Ishikawa (cell line): ENCODE data around the gene CAMTA1.

Source experiments
- CEBPB ChIP-seq: IDR thresholded peaks from 2 replicates; pipeline ENCODE4 v1.6.1; 2012
- CREB1 ChIP-seq: IDR thresholded peaks from 2 replicates; pipeline ENCODE4 v1.6.1; 2012; ENCODE audit warnings: low read depth
- EGR1 ChIP-seq: IDR thresholded peaks from 2 replicates; pipeline ENCODE4 v1.6.1; 2012
- EP300 ChIP-seq: IDR thresholded peaks from 2 replicates; pipeline ENCODE4 v1.6.1; 2012; ENCODE audit warnings: borderline replicate concordance
- FOXM1 ChIP-seq: IDR thresholded peaks from 2 replicates; pipeline ENCODE4 v1.6.1; 2012; ENCODE audit warnings: low read depth, borderline replicate concordance
- NFIC ChIP-seq: IDR thresholded peaks from 2 replicates; pipeline ENCODE4 v1.6.1; 2012
- RAD21 ChIP-seq: IDR thresholded peaks from 2 replicates; pipeline ENCODE4 v1.6.1; 2012; ENCODE audit warnings: low read depth
- TAF1 ChIP-seq: IDR thresholded peaks from 2 replicates; pipeline ENCODE4 v1.6.1; 2012; ENCODE audit warnings: low read depth, mild to moderate bottlenecking
- TCF12 ChIP-seq: IDR thresholded peaks from 2 replicates; pipeline ENCODE4 v1.6.1; 2012; ENCODE audit warnings: low read depth
- TEAD4 ChIP-seq: IDR thresholded peaks from 2 replicates; pipeline ENCODE4 v1.6.1; 2012
- YY1 ChIP-seq: IDR thresholded peaks from 2 replicates; pipeline ENCODE4 v1.6.1; 2012; ENCODE audit warnings: low read depth
- ZBTB7A ChIP-seq: IDR thresholded peaks from 2 replicates; pipeline ENCODE4 v1.6.1; 2012; ENCODE audit warnings: low read depth
- TF ChIP-seq, protein P1 (sequence below): IDR thresholded peaks from 2 replicates; pipeline ENCODE4 v1.6.1; 2012
- TF ChIP-seq, protein P2 (sequence below): IDR thresholded peaks from 2 replicates; pipeline ENCODE4 v1.6.1; 2012
- TF ChIP-seq, protein P3 (sequence below): IDR thresholded peaks from 2 replicates; pipeline ENCODE4 v1.6.1; 2012; ENCODE audit warnings: low read depth, mild to moderate bottlenecking

The CAMTA1 gene

DNA sequence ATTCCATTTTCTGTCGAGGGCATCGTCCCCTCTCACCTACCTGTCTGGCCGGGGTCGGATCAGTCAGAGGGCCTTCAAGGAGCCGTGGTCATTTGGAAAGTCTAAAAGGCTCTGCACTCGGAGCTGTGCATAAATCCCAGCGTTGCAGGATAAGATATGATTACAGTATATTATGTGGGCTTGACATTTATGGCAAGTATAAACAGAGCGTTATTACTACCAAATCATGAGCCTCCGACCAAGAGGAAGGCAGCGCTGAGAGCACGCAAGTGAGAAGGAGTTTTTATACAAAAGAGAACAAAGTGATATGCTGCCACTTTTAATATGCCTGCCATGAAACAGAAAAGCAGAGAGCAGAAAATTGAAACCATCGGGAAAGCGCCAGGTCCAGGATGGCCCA is 566.4 kb downstream of the CAMTA1 start:
- TF ChIP-seq TAF1: no peak
- TF ChIP-seq RAD21: no peak
- TF ChIP-seq, protein P1, sequence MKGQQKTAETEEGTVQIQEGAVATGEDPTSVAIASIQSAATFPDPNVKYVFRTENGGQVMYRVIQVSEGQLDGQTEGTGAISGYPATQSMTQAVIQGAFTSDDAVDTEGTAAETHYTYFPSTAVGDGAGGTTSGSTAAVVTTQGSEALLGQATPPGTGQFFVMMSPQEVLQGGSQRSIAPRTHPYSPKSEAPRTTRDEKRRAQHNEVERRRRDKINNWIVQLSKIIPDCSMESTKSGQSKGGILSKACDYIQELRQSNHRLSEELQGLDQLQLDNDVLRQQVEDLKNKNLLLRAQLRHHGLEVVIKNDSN: no peak
- TF ChIP-seq, protein P2, sequence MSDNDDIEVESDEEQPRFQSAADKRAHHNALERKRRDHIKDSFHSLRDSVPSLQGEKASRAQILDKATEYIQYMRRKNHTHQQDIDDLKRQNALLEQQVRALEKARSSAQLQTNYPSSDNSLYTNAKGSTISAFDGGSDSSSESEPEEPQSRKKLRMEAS: no peak
- TF ChIP-seq, protein P3, sequence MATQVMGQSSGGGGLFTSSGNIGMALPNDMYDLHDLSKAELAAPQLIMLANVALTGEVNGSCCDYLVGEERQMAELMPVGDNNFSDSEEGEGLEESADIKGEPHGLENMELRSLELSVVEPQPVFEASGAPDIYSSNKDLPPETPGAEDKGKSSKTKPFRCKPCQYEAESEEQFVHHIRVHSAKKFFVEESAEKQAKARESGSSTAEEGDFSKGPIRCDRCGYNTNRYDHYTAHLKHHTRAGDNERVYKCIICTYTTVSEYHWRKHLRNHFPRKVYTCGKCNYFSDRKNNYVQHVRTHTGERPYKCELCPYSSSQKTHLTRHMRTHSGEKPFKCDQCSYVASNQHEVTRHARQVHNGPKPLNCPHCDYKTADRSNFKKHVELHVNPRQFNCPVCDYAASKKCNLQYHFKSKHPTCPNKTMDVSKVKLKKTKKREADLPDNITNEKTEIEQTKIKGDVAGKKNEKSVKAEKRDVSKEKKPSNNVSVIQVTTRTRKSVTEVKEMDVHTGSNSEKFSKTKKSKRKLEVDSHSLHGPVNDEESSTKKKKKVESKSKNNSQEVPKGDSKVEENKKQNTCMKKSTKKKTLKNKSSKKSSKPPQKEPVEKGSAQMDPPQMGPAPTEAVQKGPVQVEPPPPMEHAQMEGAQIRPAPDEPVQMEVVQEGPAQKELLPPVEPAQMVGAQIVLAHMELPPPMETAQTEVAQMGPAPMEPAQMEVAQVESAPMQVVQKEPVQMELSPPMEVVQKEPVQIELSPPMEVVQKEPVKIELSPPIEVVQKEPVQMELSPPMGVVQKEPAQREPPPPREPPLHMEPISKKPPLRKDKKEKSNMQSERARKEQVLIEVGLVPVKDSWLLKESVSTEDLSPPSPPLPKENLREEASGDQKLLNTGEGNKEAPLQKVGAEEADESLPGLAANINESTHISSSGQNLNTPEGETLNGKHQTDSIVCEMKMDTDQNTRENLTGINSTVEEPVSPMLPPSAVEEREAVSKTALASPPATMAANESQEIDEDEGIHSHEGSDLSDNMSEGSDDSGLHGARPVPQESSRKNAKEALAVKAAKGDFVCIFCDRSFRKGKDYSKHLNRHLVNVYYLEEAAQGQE: no peak
- no peak for TF ChIP-seq EGR1
- TF ChIP-seq ZBTB7A: no peak
- no peak for TF ChIP-seq EP300
- no peak for TF ChIP-seq TCF12
- no peak for TF ChIP-seq TEAD4
- TF ChIP-seq FOXM1: no peak
- no peak for TF ChIP-seq CEBPB
- no peak for TF ChIP-seq YY1
- no peak for TF ChIP-seq NFIC
- TF ChIP-seq CREB1: no peak

DNA sequence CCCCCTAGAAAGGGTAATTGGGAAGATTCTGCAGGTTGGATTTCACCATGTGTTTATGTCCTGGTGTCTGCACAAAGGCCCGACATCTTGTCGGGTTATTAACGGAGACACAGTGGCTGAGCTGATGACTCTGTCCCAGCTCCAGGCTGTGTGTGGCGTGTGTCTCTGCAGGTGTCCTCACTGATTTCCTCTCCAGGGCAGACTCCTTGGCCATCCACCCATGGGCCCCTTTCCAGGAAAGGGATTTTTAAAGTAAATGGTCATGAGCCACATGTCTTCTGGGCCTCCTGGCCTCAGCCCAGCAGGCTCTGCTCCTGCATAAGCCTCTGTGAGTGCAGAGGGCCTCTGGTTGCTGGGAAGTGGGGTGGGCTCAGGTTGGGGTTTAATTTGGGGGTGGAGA is 567.1 kb downstream of the CAMTA1 start:
- TF ChIP-seq, protein P1: no peak
- TF ChIP-seq TAF1 (no peak), EGR1 (no peak), ZBTB7A (no peak), RAD21 (no peak), NFIC (no peak)

DNA sequence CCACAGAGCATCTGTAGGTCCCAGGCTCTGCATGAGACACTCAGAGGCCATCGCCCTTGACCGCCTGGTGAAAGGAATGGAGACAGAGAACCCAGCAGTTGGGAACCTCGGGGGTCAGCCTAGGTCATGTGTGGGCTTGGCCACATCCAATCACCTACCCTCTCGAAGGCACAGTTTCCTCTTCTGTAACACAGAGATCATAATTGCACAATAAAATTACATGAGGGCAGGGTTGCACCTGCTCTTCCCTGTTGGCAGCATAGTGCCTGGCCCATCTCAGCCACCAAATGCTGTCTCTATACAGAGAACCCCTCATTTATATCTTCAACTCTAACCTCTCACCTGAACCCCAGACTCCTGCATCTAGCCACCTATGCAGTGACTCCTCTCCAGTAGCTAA is 567.7 kb downstream of the CAMTA1 start:
- TF ChIP-seq RAD21: no peak
- TF ChIP-seq EP300: no peak
- no peak for TF ChIP-seq ZBTB7A
- TF ChIP-seq EGR1: no peak
- TF ChIP-seq, protein P1: no peak
- TF ChIP-seq TCF12: no peak

DNA sequence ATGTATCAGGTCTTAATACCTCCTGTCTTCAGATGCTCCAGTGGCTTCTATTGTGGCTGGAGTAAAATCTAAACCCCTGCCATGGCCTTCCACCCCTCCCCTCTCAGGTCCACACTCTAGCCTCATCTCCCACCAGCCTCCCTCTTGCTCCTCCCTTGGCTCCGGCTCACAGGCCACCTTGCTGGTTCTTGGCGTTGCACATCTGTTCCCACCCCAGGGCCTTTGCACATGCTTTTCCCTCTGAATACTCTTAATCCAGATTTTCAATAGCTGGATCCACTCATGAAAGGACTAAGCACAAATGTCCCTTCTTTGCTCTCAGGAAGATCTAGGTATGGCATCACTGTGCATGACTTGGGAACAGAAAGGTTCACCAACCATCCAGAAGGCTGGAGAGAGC is 570.4 kb downstream of the CAMTA1 start:
- TF ChIP-seq TEAD4 (no peak), TCF12 (no peak), NFIC (no peak), EGR1 (no peak), TAF1 (no peak), CREB1 (no peak)
- TF ChIP-seq, protein P1: no peak

DNA sequence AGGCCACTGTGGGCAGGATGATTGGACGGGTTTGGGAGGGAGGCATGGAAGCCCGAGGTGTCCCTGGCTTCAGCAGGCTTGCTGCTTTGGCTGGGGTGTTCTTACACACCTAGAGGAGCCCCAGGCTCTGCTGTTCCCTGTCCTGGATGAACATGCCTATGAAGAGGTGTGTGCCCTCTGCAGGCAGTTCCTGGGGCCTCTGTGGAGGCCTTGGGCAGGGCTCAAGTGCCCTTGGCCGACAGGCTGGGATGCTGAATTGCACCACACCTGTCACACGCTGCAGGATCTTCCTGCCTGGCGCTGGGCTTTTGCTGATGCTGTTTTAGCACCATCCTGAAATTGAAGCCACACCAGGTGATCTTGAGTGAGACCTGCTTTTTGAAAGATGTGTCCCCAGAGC is 570.8 kb downstream of the CAMTA1 start:
- TF ChIP-seq CREB1 (no peak), TAF1 (no peak), TCF12 (no peak), FOXM1 (no peak), ZBTB7A (no peak), NFIC (no peak), CEBPB (no peak)
- TF ChIP-seq, protein P2: no peak

DNA sequence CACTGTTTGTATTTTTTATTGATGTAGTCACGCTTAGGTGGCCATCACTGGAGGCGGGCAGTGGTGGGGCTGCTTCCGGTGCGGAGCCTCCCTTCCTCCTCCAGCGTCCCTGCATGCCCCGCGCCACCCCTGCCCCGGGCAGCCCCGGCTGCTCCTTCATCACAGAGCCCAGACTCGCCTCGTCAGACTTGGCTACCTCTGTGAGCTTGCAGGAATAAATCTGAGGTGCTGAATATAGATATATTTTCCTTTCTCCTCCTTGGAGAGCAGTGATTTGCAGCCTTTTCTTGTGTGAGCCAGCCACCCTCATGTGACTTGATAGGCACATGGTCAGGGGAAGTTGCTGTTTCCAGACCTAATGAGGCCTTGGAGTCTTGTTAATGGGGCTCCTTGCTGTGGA is 573.2 kb downstream of the CAMTA1 start:
- no peak for TF ChIP-seq EGR1
- TF ChIP-seq NFIC: no peak
- no peak for TF ChIP-seq ZBTB7A
- no peak for TF ChIP-seq RAD21
- TF ChIP-seq FOXM1: no peak
- TF ChIP-seq, protein P1: no peak
- TF ChIP-seq TAF1: no peak
- no peak for TF ChIP-seq CEBPB
- TF ChIP-seq TCF12: no peak
- TF ChIP-seq, protein P3: no peak
- TF ChIP-seq YY1: no peak
- TF ChIP-seq CREB1: no peak
- no peak for TF ChIP-seq TEAD4
- no peak for TF ChIP-seq EP300
- TF ChIP-seq, protein P2: no peak
